GM20000 (cell line): Measurements from ENCODE around the gene LONP2.
A peak's percentile ranks its signal among the peaks of the same experiment; 100 is the strongest.
"Not testable (repeated sequence)": the region's sequence is repeated elsewhere in the genome, so short reads cannot be mapped to it uniquely, and the experiment has no call there.

Experiments
- DNase-seq: peaks from one replicate; pipeline ENCODE4 v3.0.0; 2012; ENCODE audit warnings: low spot score
- CTCF ChIP-seq: IDR thresholded peaks from 2 replicates; pipeline ENCODE4 v1.5.1; 2012; ENCODE audit warnings: mild to moderate bottlenecking, control low read depth; ENCODE audit errors: extremely low read depth, missing control alignments

Gene LONP2

GRCh38 chr16:48340054-48340453, 96.0 kb downstream of the LONP2 start:
- no peak for DNase-seq
- TF ChIP-seq CTCF = no peak

DNA sequence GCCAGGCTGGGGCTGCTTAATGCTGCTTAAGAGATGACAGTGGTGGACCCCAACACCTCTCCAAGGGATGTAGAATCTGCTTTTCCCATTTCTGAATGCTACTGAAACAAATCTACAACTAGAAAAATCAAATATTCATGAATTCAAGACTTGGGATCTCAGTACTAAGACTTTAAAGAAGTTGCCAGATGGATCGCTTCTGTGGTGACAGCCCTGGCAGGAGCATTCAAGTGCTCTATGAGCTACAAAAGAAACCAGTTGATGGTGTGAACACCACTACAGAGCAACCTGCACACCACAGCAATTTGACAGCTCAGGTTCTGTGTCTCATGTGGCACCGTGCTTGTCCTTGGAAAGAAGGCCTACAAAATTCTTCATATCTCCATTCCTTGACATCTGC, 98.5 kb downstream of the LONP2 start:
- TF ChIP-seq CTCF = no peak
- DNase-seq = no peak

- TF ChIP-seq CTCF = no peak
- DNase-seq = no peak
Measured at GRCh38 chr16:48347191-48347865, 103.2 kb downstream of the LONP2 start.

- no peak for DNase-seq
- TF ChIP-seq CTCF = no peak
Measured at GRCh38 chr16:48347980-48348379, 103.9 kb downstream of the LONP2 start.

GRCh38 chr16:48350736-48351135, 106.6 kb downstream of the LONP2 start:
- no peak for TF ChIP-seq CTCF
- DNase-seq = no peak

GRCh38 chr16:48352648-48353390, 108.7 kb downstream of the LONP2 start:
- no peak for DNase-seq
- no peak for TF ChIP-seq CTCF

GRCh38 chr16:48353565-48354163, 109.6 kb downstream of the LONP2 start:
- peak; percentile 75 for DNase-seq

GRCh38 chr16:48354385-48354784, 110.3 kb downstream of the LONP2 start:
- not testable (repeated sequence) for DNase-seq

More at GRCh38 chr16:48353565-48354163, 109.6 kb downstream of the LONP2 start:
- peak; percentile 48 for TF ChIP-seq CTCF
